ENCODE data around the gene ETDC.

Gene ETDC

DNA sequence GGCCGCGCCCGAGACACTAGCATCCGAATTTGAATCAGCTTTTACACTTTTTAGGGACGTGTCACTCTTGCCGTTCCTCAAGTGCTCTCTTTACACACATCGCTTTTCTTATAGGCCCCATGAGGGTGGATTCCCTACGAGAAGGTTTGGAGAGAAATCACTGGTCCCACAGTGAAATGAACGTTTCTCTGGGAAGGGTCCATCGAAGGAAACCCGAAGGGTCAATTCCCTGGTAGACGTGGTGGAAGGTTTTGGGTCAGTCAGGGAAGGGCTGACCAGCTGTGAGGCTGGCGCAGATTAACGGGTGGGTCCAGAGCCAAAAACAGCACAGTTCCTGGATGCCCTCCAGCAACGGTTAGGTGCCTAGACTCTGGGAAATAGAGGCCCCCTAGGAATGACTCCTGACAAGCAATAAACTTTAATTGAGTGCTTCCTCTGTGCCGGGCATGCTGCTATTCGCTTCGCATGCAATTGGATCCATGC is 35.9 kb downstream of the ETDC start:
- intact Hi-C loops (cut with DNase I) = no loop called here
- peak in 1 of 10 donors; percentile 79 for DNase-seq

DNA sequence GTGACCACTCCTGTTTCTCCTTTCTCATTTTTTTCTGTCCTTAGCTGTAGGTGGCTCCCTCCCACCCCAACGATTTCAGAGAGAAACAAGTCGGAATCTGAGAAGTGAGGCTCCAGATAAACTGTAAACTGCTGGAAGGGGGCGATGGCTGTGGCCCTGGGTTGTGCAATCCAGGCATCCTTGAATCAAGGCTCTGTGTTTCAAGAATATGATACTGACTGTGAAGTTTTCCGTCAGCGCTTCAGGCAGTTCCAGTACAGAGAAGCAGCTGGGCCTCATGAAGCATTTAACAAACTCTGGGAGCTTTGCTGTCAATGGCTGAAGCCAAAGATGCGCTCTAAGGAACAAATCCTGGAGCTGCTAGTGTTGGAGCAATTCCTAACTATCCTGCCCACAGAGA is 37.7 kb downstream of the ETDC start:
- DNase-seq = no peak
- intact Hi-C loops (cut with DNase I) = loop anchor here (2.0 kb wide), 1 partner anchor 78 kb away; no protein-coding TSS in a partner anchor

GRCh38 chrX:135347381-135348016 is 38.2 kb downstream of the ETDC start:
- intact Hi-C loops (cut with DNase I) = loop anchor here (2.0 kb wide), 1 partner anchor 77 kb away; no protein-coding TSS in a partner anchor
- DNase-seq = no peak

GRCh38 chrX:135354288-135354687 is 45.0 kb downstream of the ETDC start:
- intact Hi-C loops (cut with DNase I) = no loop called here

More at GRCh38 chrX:135354288-135354687, 45.0 kb downstream of the ETDC start:
- no peak for DNase-seq
